Peyer's patch (tissue), 4 donors: Measurements from ENCODE around the gene COL16A1.

Experiments
- CTCF ChIP-seq, 6 experiments: fragments of 450-650 bp in 4 of 6; fragments of 200-600 bp in 2 of 6; sonication (generic) in 1 of 6; IDR thresholded peaks; one replicate each; pipeline ENCODE4 v1.5.1; 2017 to 2019; ENCODE audit warnings: antibody characterized with exemption in 6 of 6, mild to moderate bottlenecking in 3 of 6, moderate library complexity in 1 of 6
- POLR2A ChIP-seq, 2 donors: fragments of 450-650 bp; IDR thresholded peaks; one replicate each; pipeline ENCODE4 v1.5.1; 2017; ENCODE audit warnings: antibody characterized with exemption in 2 of 2, mild to moderate bottlenecking in 2 of 2, moderate library complexity in 2 of 2

DNA sequence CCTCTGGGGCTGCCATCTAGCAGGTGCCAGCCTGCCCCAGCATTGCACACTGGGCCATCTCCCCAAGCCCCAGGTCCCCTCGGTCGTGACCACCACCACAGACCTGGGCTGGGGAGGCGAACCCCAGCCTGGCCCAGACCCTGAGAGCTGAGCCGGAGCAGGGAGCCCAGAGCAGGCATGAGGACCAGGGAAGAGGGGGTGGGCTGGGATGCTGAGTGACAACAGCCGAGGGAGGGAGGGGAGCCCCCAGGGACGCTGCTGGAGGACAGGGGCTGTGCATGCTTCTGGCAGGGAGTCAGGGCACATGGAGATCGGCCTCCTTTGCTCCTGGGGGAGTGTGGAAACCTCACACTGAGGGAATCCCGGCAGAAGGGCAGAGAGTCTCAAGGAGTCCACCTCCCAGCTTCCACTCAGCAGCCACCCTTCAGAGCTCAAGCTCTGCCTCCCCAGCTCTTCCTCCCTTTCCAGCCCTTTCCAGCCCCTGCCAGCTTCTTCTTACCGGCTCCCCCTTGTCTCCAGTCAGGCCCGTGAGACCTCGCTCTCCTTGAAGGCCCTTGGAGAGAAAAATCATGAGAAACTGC is 35.4 kb downstream of the COL16A1 start:
- no peak for TF ChIP-seq CTCF (IDR thresholded peaks at IDR 0.05)
- no peak for TF ChIP-seq POLR2A (IDR thresholded peaks at IDR 0.05)
